ENCODE measurements around the gene CACNB3. TPM values are rescaled to one million over a fixed set of nuclear protein-coding genes. Genes with fewer than 3 reads are reported as not detected.
A peak's percentile ranks its signal among the peaks of the same experiment; 100 is the strongest.

Gene CACNB3
- total RNA-seq: 10 to 100 TPM; 17.2 to 17.9 TPM
- polyA plus RNA-seq: 1 to 10 TPM; 1.5 to 4.0 TPM

- Histone ChIP-seq H3K27ac (ENCODE audit: low read depth, low read length) (peak within 1 kb of the TSS; percentile 37), H3K36me3 (ENCODE audit: insufficient read depth, low read length) (no peaks in the 10 kb centered on the region), H3K4me1 (ENCODE audit: insufficient read depth, low read length) (peaks cover 37% of the 10 kb centered on the region), H3K27me3 (ENCODE audit: insufficient read depth, low read length) (no peaks in the 10 kb centered on the region), H3K9me3 (ENCODE audit: control insufficient read depth in 1 of 2, low read length in 2 of 2) (no peaks in the 10 kb centered on the region), H3K4me3 (ENCODE audit: low read length in 2 of 2) (peak within 1 kb of the TSS; percentile 28 to 66)
- Mint-ChIP-seq H3K4me3 (peak within 1 kb of the TSS; percentile 85 to 94 (median 93)), H3K4me1 (peaks cover 20 to 65% (median 31%) of the 10 kb centered on the region in 4 donors), H3K9me3 (no peaks in the 10 kb centered on the region), H3K27me3 (no peaks in the 10 kb centered on the region), H3K36me3 (no peaks in the 10 kb centered on the region), H3K27ac (peak within 1 kb of the TSS; percentile 77 to 94 (median 87))
- ChIA-PET CTCF (ENCODE audit: partially characterized antibody) (interaction anchor here (0.9 to 6.4 kb wide), 9 partner anchors 10 to 179 kb away, joined by 3 to 53 read pairs (median 4); partner anchors contain the start of gene DDX23), POLR2A (ENCODE audit: partially characterized antibody) (interaction anchor here (0.7 to 4.0 kb wide), 3 partner anchors 34 to 107 kb away, joined by 3 to 33 read pairs (median 10); partner anchors contain the start of genes DDX23 and FKBP11)
- intact Hi-C loops (cut with micrococcal nuclease): no loop called here
- peak; percentile 76 to 86 (median 78) for DNase-seq
These were observed at the start of gene CACNB3 for GRCh38 chr12:48817873-48818830. Gene CACNB3 (plus strand): TSS chr12:48818496. CDS start chr12:48818930, 434 bp downstream.

- POLR2A ChIA-PET (ENCODE audit: partially characterized antibody): no interaction called here
- Mint-ChIP-seq H3K4me1 (peaks cover 0 to 13% (median 6%) of the 10 kb centered on the region in 4 donors), H3K9me3 (no peaks in the 10 kb centered on the region), H3K27ac (no peak overlapping the region), H3K4me3 (no peak overlapping the region), H3K27me3 (peaks cover 0 to 3% of the 10 kb centered on the region in 2 donors), H3K36me3 (no peaks in the 10 kb centered on the region)
- no peak for DNase-seq
- CTCF ChIA-PET (ENCODE audit: partially characterized antibody): interaction anchor here (0.7 to 1.3 kb wide), 4 partner anchors 12 to 27 kb away, joined by 3 to 5 read pairs (median 4); no protein-coding TSS in a partner anchor
- Histone ChIP-seq H3K4me1 (ENCODE audit: insufficient read depth, low read length) (no peaks in the 10 kb centered on the region), H3K4me3 (ENCODE audit: low read length in 2 of 2) (no peak overlapping the region), H3K36me3 (ENCODE audit: insufficient read depth, low read length) (no peaks in the 10 kb centered on the region), H3K9me3 (ENCODE audit: control insufficient read depth in 1 of 2, low read length in 2 of 2) (no peaks in the 10 kb centered on the region), H3K27ac (ENCODE audit: low read depth, low read length) (no peak overlapping the region), H3K27me3 (ENCODE audit: insufficient read depth, low read length) (no peaks in the 10 kb centered on the region)
- intact Hi-C loops (cut with micrococcal nuclease): no loop called here
These were observed 49.6 kb upstream of the CACNB3 start for GRCh38 chr12:48768736-48769135.

GRCh38 chr12:48770756-48771155 lies 47.5 kb upstream of the CACNB3 start:
- Mint-ChIP-seq H3K36me3 (no peaks in the 10 kb centered on the region), H3K9me3 (no peaks in the 10 kb centered on the region), H3K4me3 (no peak overlapping the region), H3K4me1 (peaks cover 0 to 8% (median 2%) of the 10 kb centered on the region in 4 donors), H3K27ac (no peak overlapping the region), H3K27me3 (no peaks in the 10 kb centered on the region)
- Histone ChIP-seq H3K27ac (ENCODE audit: low read depth, low read length) (no peak overlapping the region), H3K9me3 (ENCODE audit: control insufficient read depth in 1 of 2, low read length in 2 of 2) (no peaks in the 10 kb centered on the region), H3K4me1 (ENCODE audit: insufficient read depth, low read length) (no peaks in the 10 kb centered on the region), H3K27me3 (ENCODE audit: insufficient read depth, low read length) (no peaks in the 10 kb centered on the region), H3K36me3 (ENCODE audit: insufficient read depth, low read length) (no peaks in the 10 kb centered on the region), H3K4me3 (ENCODE audit: low read length in 2 of 2) (no peak overlapping the region)
- CTCF ChIA-PET (ENCODE audit: partially characterized antibody): no interaction called here
- no peak for DNase-seq
- POLR2A ChIA-PET (ENCODE audit: partially characterized antibody): interaction anchor here (1.2 kb wide), 1 partner anchor 20 kb away, joined by 3 read pairs; no protein-coding TSS in a partner anchor
- intact Hi-C loops (cut with micrococcal nuclease): no loop called here

- Mint-ChIP-seq H3K27ac (no peak overlapping the region), H3K9me3 (no peaks in the 10 kb centered on the region), H3K27me3 (no peaks in the 10 kb centered on the region), H3K4me3 (no peak overlapping the region), H3K4me1 (no peaks in the 10 kb centered on the region), H3K36me3 (no peaks in the 10 kb centered on the region)
- ChIA-PET CTCF (ENCODE audit: partially characterized antibody) (no interaction called here), POLR2A (ENCODE audit: partially characterized antibody) (no interaction called here)
- intact Hi-C loops (cut with micrococcal nuclease): no loop called here
- Histone ChIP-seq H3K4me1 (ENCODE audit: insufficient read depth, low read length) (no peaks in the 10 kb centered on the region), H3K27me3 (ENCODE audit: insufficient read depth, low read length) (no peaks in the 10 kb centered on the region), H3K27ac (ENCODE audit: low read depth, low read length) (no peak overlapping the region), H3K36me3 (ENCODE audit: insufficient read depth, low read length) (no peaks in the 10 kb centered on the region), H3K4me3 (ENCODE audit: low read length in 2 of 2) (no peak overlapping the region), H3K9me3 (ENCODE audit: control insufficient read depth in 1 of 2, low read length in 2 of 2) (no peaks in the 10 kb centered on the region)
- DNase-seq: no peak
These were observed 46.6 kb upstream of the CACNB3 start for GRCh38 chr12:48771588-48772112.

GRCh38 chr12:48773686-48774085 lies 44.6 kb upstream of the CACNB3 start:
- no peaks in the 10 kb centered on the region for H3K9me3 ChIP-seq (ENCODE audit: control insufficient read depth in 1 of 2, low read length in 2 of 2)
- Mint-ChIP-seq H3K4me1 (no peaks in the 10 kb centered on the region), H3K36me3 (no peaks in the 10 kb centered on the region), H3K27ac (peak overlapping the region in 1 of 7 donors; percentile 47), H3K4me3 (no peak overlapping the region), H3K27me3 (no peaks in the 10 kb centered on the region), H3K9me3 (no peaks in the 10 kb centered on the region)
- H3K4me1 ChIP-seq (ENCODE audit: insufficient read depth, low read length): no peaks in the 10 kb centered on the region
- no peaks in the 10 kb centered on the region for H3K36me3 ChIP-seq (ENCODE audit: insufficient read depth, low read length)
- no peaks in the 10 kb centered on the region for H3K27me3 ChIP-seq (ENCODE audit: insufficient read depth, low read length)
- CTCF ChIA-PET (ENCODE audit: partially characterized antibody): interaction anchor here (1.1 to 1.3 kb wide), 2 partner anchors 20 kb away, joined by 3 to 6 read pairs; no protein-coding TSS in a partner anchor
- POLR2A ChIA-PET (ENCODE audit: partially characterized antibody): no interaction called here
- no peak overlapping the region for H3K4me3 ChIP-seq (ENCODE audit: low read length in 2 of 2)
- H3K27ac ChIP-seq (ENCODE audit: low read depth, low read length): no peak overlapping the region
- DNase-seq: no peak
- intact Hi-C loops (cut with micrococcal nuclease): no loop called here

GRCh38 chr12:48774516-48774915 lies 43.8 kb upstream of the CACNB3 start:
- H3K4me3 Mint-ChIP-seq: no peak overlapping the region
- Histone ChIP-seq H3K4me3 (ENCODE audit: low read length in 2 of 2) (no peak overlapping the region), H3K36me3 (ENCODE audit: insufficient read depth, low read length) (no peaks in the 10 kb centered on the region), H3K4me1 (ENCODE audit: insufficient read depth, low read length) (no peaks in the 10 kb centered on the region), H3K27ac (ENCODE audit: low read depth, low read length) (no peak overlapping the region), H3K27me3 (ENCODE audit: insufficient read depth, low read length) (no peaks in the 10 kb centered on the region), H3K9me3 (ENCODE audit: control insufficient read depth in 1 of 2, low read length in 2 of 2) (no peaks in the 10 kb centered on the region)
- no peaks in the 10 kb centered on the region for H3K9me3 Mint-ChIP-seq
- no peaks in the 10 kb centered on the region for H3K4me1 Mint-ChIP-seq
- intact Hi-C loops (cut with micrococcal nuclease): no loop called here
- peak overlapping the region in 1 of 7 donors; percentile 75 for H3K27ac Mint-ChIP-seq
- H3K36me3 Mint-ChIP-seq: no peaks in the 10 kb centered on the region
- ChIA-PET CTCF (ENCODE audit: partially characterized antibody) (interaction anchor here (1.1 kb wide), 1 partner anchor 19 kb away, joined by 3 read pairs; no protein-coding TSS in a partner anchor), POLR2A (ENCODE audit: partially characterized antibody) (no interaction called here)
- DNase-seq: no peak
- no peaks in the 10 kb centered on the region for H3K27me3 Mint-ChIP-seq

GRCh38 chr12:48775299-48775698 lies 43.0 kb upstream of the CACNB3 start:
- ChIA-PET POLR2A (ENCODE audit: partially characterized antibody) (no interaction called here), CTCF (ENCODE audit: partially characterized antibody) (no interaction called here)
- H3K4me3 ChIP-seq (ENCODE audit: low read length in 2 of 2): no peak overlapping the region
- no peak overlapping the region for H3K27ac Mint-ChIP-seq
- H3K27me3 Mint-ChIP-seq: no peaks in the 10 kb centered on the region
- H3K27me3 ChIP-seq (ENCODE audit: insufficient read depth, low read length): no peaks in the 10 kb centered on the region
- H3K4me1 Mint-ChIP-seq: no peaks in the 10 kb centered on the region
- no peak overlapping the region for H3K27ac ChIP-seq (ENCODE audit: low read depth, low read length)
- H3K4me1 ChIP-seq (ENCODE audit: insufficient read depth, low read length): no peaks in the 10 kb centered on the region
- H3K4me3 Mint-ChIP-seq: no peak overlapping the region
- no peaks in the 10 kb centered on the region for H3K9me3 Mint-ChIP-seq
- no peaks in the 10 kb centered on the region for H3K36me3 ChIP-seq (ENCODE audit: insufficient read depth, low read length)
- H3K36me3 Mint-ChIP-seq: no peaks in the 10 kb centered on the region
- H3K9me3 ChIP-seq (ENCODE audit: control insufficient read depth in 1 of 2, low read length in 2 of 2): no peaks in the 10 kb centered on the region
- no peak for DNase-seq
- intact Hi-C loops (cut with micrococcal nuclease): no loop called here

All from CD4-positive, alpha-beta memory T cell (primary cell).